NCI-H2029 (cell line): ENCODE data around the gene DGKZ.
"Not testable (repeated sequence)": the region's sequence is repeated elsewhere in the genome, so short reads cannot be mapped to it uniquely, and the experiment has no call there.

Experiments used
- DNase-seq: peaks from one replicate; lab custom pipeline; 2025; lab: John Stamatoyannopoulos, UW

The DGKZ gene

GRCh38 chr11:46367244-46367915 is 20.1 kb downstream of the DGKZ start:
- DNase-seq: no peak

GRCh38 chr11:46367916-46368267 is 20.6 kb downstream of the DGKZ start:
- no peak for DNase-seq

GRCh38 chr11:46369458-46370152 is 22.3 kb downstream of the DGKZ start:
- no peak for DNase-seq

- DNase-seq: no peak
These were observed 23.0 kb downstream of the DGKZ start for GRCh38 chr11:46370253-46370652.

- not testable (repeated sequence) for DNase-seq
These were observed 24.0 kb downstream of the DGKZ start for GRCh38 chr11:46371262-46371661.

- DNase-seq: no peak
These were observed 24.8 kb downstream of the DGKZ start for GRCh38 chr11:46372086-46372485.

GRCh38 chr11:46372501-46372900 is 25.2 kb downstream of the DGKZ start:
- not testable (repeated sequence) for DNase-seq

- DNase-seq: no peak
These were observed 26.8 kb downstream of the DGKZ start for GRCh38 chr11:46373787-46374740.

GRCh38 chr11:46374815-46375214 is 27.6 kb downstream of the DGKZ start:
- DNase-seq: no peak

GRCh38 chr11:46375392-46376101 is 28.3 kb downstream of the DGKZ start:
- DNase-seq: no peak

GRCh38 chr11:46376258-46377050 is 29.2 kb downstream of the DGKZ start:
- DNase-seq: no peak

- no peak for DNase-seq
These were observed 30.0 kb downstream of the DGKZ start for GRCh38 chr11:46377290-46377689.

GRCh38 chr11:46377831-46378230 is 30.6 kb downstream of the DGKZ start:
- no peak for DNase-seq

GRCh38 chr11:46378296-46378695 is 31.0 kb downstream of the DGKZ start:
- no peak for DNase-seq

- DNase-seq: no peak
These were observed 31.7 kb downstream of the DGKZ start for GRCh38 chr11:46378811-46379481.

- DNase-seq: not testable (repeated sequence)
These were observed 32.4 kb downstream of the DGKZ start for GRCh38 chr11:46379482-46380293.

- peak; percentile 65 for DNase-seq
These were observed 33.2 kb downstream of the DGKZ start for GRCh38 chr11:46380340-46381047.

- no peak for DNase-seq
These were observed 34.0 kb downstream of the DGKZ start, which contains the start of gene MDK for GRCh38 chr11:46381048-46381818. TSS of gene MDK (plus strand) at chr11:46381669. CDS start at chr11:46382058, 389 bp downstream.
